Effector memory CD8-positive, alpha-beta T cell (primary cell): ENCODE data around the gene C13orf46.

Experiments
- ATAC-seq: fragments of 150-1000 bp; cut with Tn5 transposase; replicated peaks from 2 replicates; pipeline ENCODE4 v1.10.0; 2021; ENCODE audit warnings: mild to moderate bottlenecking, moderate library complexity
- DNase-seq, 3 experiments: peaks; one replicate each; pipeline ENCODE4 v3.0.0; 2021
- H3K27ac Mint-ChIP-seq, 2 donors: one replicate each; pipeline ENCODE4 v1.8.0; 2022; ENCODE audit warnings: mild to moderate bottlenecking in 2 of 2, mixed read lengths in 2 of 2, moderate library complexity in 2 of 2
- H3K27me3 Mint-ChIP-seq, 2 donors: one replicate each; pipeline ENCODE4 v1.8.0; 2022; ENCODE audit warnings: mixed read lengths in 2 of 2
- H3K36me3 Mint-ChIP-seq: one replicate; pipeline ENCODE4 v1.8.0; 2022; ENCODE audit warnings: mild to moderate bottlenecking, moderate library complexity, mixed read lengths; ENCODE audit not compliant: insufficient read depth
- H3K4me1 Mint-ChIP-seq, 2 donors: one replicate each; pipeline ENCODE4 v1.8.0; 2022; ENCODE audit warnings: low read depth in 2 of 2, mixed read lengths in 2 of 2
- H3K4me3 Mint-ChIP-seq, 2 donors: one replicate each; pipeline ENCODE4 v1.8.0; 2022; ENCODE audit warnings: mild to moderate bottlenecking in 2 of 2, mixed read lengths in 2 of 2, moderate library complexity in 2 of 2
- H3K9me3 Mint-ChIP-seq, 2 donors: one replicate each; pipeline ENCODE4 v1.8.0; 2022; ENCODE audit warnings: mixed read lengths in 2 of 2

The C13orf46 gene

GRCh38 chr13:113926951-113927660, 46.8 kb downstream of the C13orf46 start:
- peaks cover 45 to 58% of the 10 kb centered on the region in 2 donors for H3K27me3 Mint-ChIP-seq
- H3K9me3 Mint-ChIP-seq: peaks cover 2% of the 10 kb centered on the region in 2 donors
- H3K27ac Mint-ChIP-seq: peak overlapping the region in 1 of 2 donors; percentile 10
- ATAC-seq (no peak), DNase-seq (no peak)
- no peak overlapping the region for H3K4me3 Mint-ChIP-seq
- H3K4me1 Mint-ChIP-seq: peaks cover 0 to 12% of the 10 kb centered on the region in 2 donors
- H3K36me3 Mint-ChIP-seq: peaks cover 11% of the 10 kb centered on the region

- peaks cover 53 to 62% of the 10 kb centered on the region in 2 donors for H3K27me3 Mint-ChIP-seq
- peaks cover 6 to 9% of the 10 kb centered on the region in 2 donors for H3K9me3 Mint-ChIP-seq
- H3K36me3 Mint-ChIP-seq: peaks cover 13% of the 10 kb centered on the region
- ATAC-seq (no peak), DNase-seq (no peak)
- H3K4me3 Mint-ChIP-seq: no peak overlapping the region
- peaks cover 0 to 5% of the 10 kb centered on the region in 2 donors for H3K4me1 Mint-ChIP-seq
- H3K27ac Mint-ChIP-seq: peak overlapping the region in 1 of 2 donors; percentile 38
Measured at GRCh38 chr13:113926301-113926761, 47.5 kb downstream of the C13orf46 start.

GRCh38 chr13:113924184-113924901, 49.5 kb downstream of the C13orf46 start:
- Mint-ChIP-seq H3K27ac (no peak overlapping the region), H3K4me1 (no peaks in the 10 kb centered on the region), H3K4me3 (no peak overlapping the region), H3K36me3 (peaks cover 15% of the 10 kb centered on the region), H3K27me3 (peaks cover 62 to 73% of the 10 kb centered on the region in 2 donors), H3K9me3 (peaks cover 6 to 9% of the 10 kb centered on the region in 2 donors)
- ATAC-seq (no peak), DNase-seq (no peak)

GRCh38 chr13:113923376-113924063, 50.4 kb downstream of the C13orf46 start:
- peaks cover 6 to 9% of the 10 kb centered on the region in 2 donors for H3K9me3 Mint-ChIP-seq
- H3K36me3 Mint-ChIP-seq: peaks cover 12% of the 10 kb centered on the region
- peaks cover 62 to 73% of the 10 kb centered on the region in 2 donors for H3K27me3 Mint-ChIP-seq
- ATAC-seq: no peak
- no peak for DNase-seq
- no peak overlapping the region for H3K27ac Mint-ChIP-seq
- H3K4me3 Mint-ChIP-seq: no peak overlapping the region
- no peaks in the 10 kb centered on the region for H3K4me1 Mint-ChIP-seq

GRCh38 chr13:113922412-113923118, 51.3 kb downstream of the C13orf46 start:
- Mint-ChIP-seq H3K4me1 (no peaks in the 10 kb centered on the region), H3K4me3 (no peak overlapping the region), H3K9me3 (peaks cover 6 to 9% of the 10 kb centered on the region in 2 donors), H3K27me3 (peaks cover 62 to 75% of the 10 kb centered on the region in 2 donors), H3K27ac (no peak overlapping the region), H3K36me3 (peaks cover 8% of the 10 kb centered on the region)
- ATAC-seq (no peak), DNase-seq (no peak)

- ATAC-seq (no peak), DNase-seq (no peak)
- H3K4me3 Mint-ChIP-seq: no peak overlapping the region
- H3K27ac Mint-ChIP-seq: no peak overlapping the region
- peaks cover 60 to 75% of the 10 kb centered on the region in 2 donors for H3K27me3 Mint-ChIP-seq
- no peaks in the 10 kb centered on the region for H3K4me1 Mint-ChIP-seq
- H3K36me3 Mint-ChIP-seq: peaks cover 8% of the 10 kb centered on the region
- H3K9me3 Mint-ChIP-seq: peaks cover 6 to 9% of the 10 kb centered on the region in 2 donors
Measured at GRCh38 chr13:113921763-113922162, 52.1 kb downstream of the C13orf46 start.

- no peak overlapping the region for H3K27ac Mint-ChIP-seq
Measured at GRCh38 chr13:113920606-113921286, 53.1 kb downstream of the C13orf46 start.

GRCh38 chr13:113919761-113920559, 53.9 kb downstream of the C13orf46 start:
- ATAC-seq (no peak), DNase-seq (no peak)
- Mint-ChIP-seq H3K27me3 (peaks cover 62 to 75% of the 10 kb centered on the region in 2 donors), H3K9me3 (peaks cover 6 to 9% of the 10 kb centered on the region in 2 donors), H3K36me3 (peaks cover 8% of the 10 kb centered on the region), H3K4me1 (no peaks in the 10 kb centered on the region), H3K27ac (no peak overlapping the region), H3K4me3 (no peak overlapping the region)

More at GRCh38 chr13:113920606-113921286, 53.1 kb downstream of the C13orf46 start:
- Mint-ChIP-seq H3K27me3 (peaks cover 62 to 75% of the 10 kb centered on the region in 2 donors), H3K9me3 (peaks cover 6 to 9% of the 10 kb centered on the region in 2 donors), H3K36me3 (peaks cover 8% of the 10 kb centered on the region), H3K4me1 (no peaks in the 10 kb centered on the region), H3K4me3 (no peak overlapping the region)
- DNase-seq (no peak), ATAC-seq (no peak)

GRCh38 chr13:113918981-113919701, 54.7 kb downstream of the C13orf46 start:
- peaks cover 62 to 78% of the 10 kb centered on the region in 2 donors for H3K27me3 Mint-ChIP-seq
- H3K4me3 Mint-ChIP-seq: no peak overlapping the region
- no peak for DNase-seq
- peaks cover 0 to 2% of the 10 kb centered on the region in 2 donors for H3K4me1 Mint-ChIP-seq
- H3K36me3 Mint-ChIP-seq: peaks cover 8% of the 10 kb centered on the region
- peaks cover 6 to 9% of the 10 kb centered on the region in 2 donors for H3K9me3 Mint-ChIP-seq
- H3K27ac Mint-ChIP-seq: no peak overlapping the region
- ATAC-seq: no peak

- H3K9me3 Mint-ChIP-seq: peaks cover 6 to 9% of the 10 kb centered on the region in 2 donors
Measured at GRCh38 chr13:113918580-113918979, 55.3 kb downstream of the C13orf46 start.

GRCh38 chr13:113917594-113918371, 56.1 kb downstream of the C13orf46 start:
- Mint-ChIP-seq H3K4me1 (peaks cover 0 to 6% of the 10 kb centered on the region in 2 donors), H3K9me3 (peaks cover 6 to 9% of the 10 kb centered on the region in 2 donors), H3K4me3 (no peak overlapping the region), H3K27ac (no peak overlapping the region), H3K27me3 (peaks cover 61 to 79% of the 10 kb centered on the region in 2 donors), H3K36me3 (peaks cover 8% of the 10 kb centered on the region)
- ATAC-seq (no peak), DNase-seq (no peak)

More at GRCh38 chr13:113918580-113918979, 55.3 kb downstream of the C13orf46 start:
- DNase-seq: no peak
- ATAC-seq: no peak
- H3K36me3 Mint-ChIP-seq: peaks cover 8% of the 10 kb centered on the region
- H3K4me3 Mint-ChIP-seq: no peak overlapping the region
- H3K4me1 Mint-ChIP-seq: peaks cover 0 to 5% of the 10 kb centered on the region in 2 donors
- H3K27me3 Mint-ChIP-seq: peaks cover 62 to 79% of the 10 kb centered on the region in 2 donors
- H3K27ac Mint-ChIP-seq: no peak overlapping the region
